Breast epithelium (tissue), 4 donors: ENCODE data around the gene DDIT3. TPM values are rescaled to one million over a fixed set of nuclear protein-coding genes. Genes with fewer than 3 reads are reported as not detected.
A peak's percentile ranks its signal among the peaks of the same experiment; 100 is the strongest.
"Not testable (repeated sequence)": the region's sequence is repeated elsewhere in the genome, so short reads cannot be mapped to it uniquely, and the experiment has no call there.

Experiments
- DNase-seq, 2 donors: peaks; one replicate each; pipeline ENCODE4 v3.0.0-alpha.2; 2019; ENCODE audit warnings: low spot score in 2 of 2
- H3K27ac ChIP-seq, 2 donors: fragments of 200-600 bp; sonication (generic) in 1 of 2; one replicate each; pipeline ENCODE4 v1.5.1; 2016 to 2019; ENCODE audit warnings: mild to moderate bottlenecking in 1 of 2
- H3K27me3 ChIP-seq, 2 donors: fragments of 200-600 bp; sonication (generic) in 1 of 2; one replicate each; pipeline versions ENCODE4 v1.5.1 to v1.6.0; 2017 to 2019; ENCODE audit warnings: control low read depth in 1 of 2, mild to moderate bottlenecking in 1 of 2
- H3K36me3 ChIP-seq: fragments of 200-600 bp; one replicate; pipeline ENCODE4 v1.5.1; 2019
- H3K4me1 ChIP-seq, 2 donors: fragments of 200-600 bp; sonication (generic); one replicate each; pipeline ENCODE4 v1.5.1; 2016 to 2019; ENCODE audit warnings: control low read depth in 1 of 2
- H3K4me3 ChIP-seq, 3 donors: fragments of 200-600 bp; sonication (generic); 1 replicate in 2 of 3; 2 replicates in 1 of 3; pipeline ENCODE4 v1.5.1; 2016 to 2019; ENCODE audit warnings: mild to moderate bottlenecking in 3 of 3, moderate library complexity in 2 of 3
- H3K9me3 ChIP-seq, 2 donors: fragments of 200-600 bp; sonication (generic) in 1 of 2; one replicate each; pipeline ENCODE4 v1.5.1; 2016 to 2019; ENCODE audit warnings: control low read depth in 1 of 2
- CTCF ChIP-seq, 3 donors: fragments of 450-650 bp; IDR thresholded peaks; one replicate each; pipeline ENCODE4 v1.5.1; 2016 to 2017; ENCODE audit warnings: antibody characterized with exemption in 3 of 3, mild to moderate bottlenecking in 3 of 3, moderate library complexity in 3 of 3
- POLR2A ChIP-seq: fragments of 450-650 bp; IDR thresholded peaks from one replicate; pipeline ENCODE4 v1.6.1; 2016; ENCODE audit warnings: antibody characterized with exemption, mild to moderate bottlenecking, moderate library complexity
- POLR2AphosphoS5 ChIP-seq, 3 donors: sonication (generic); formaldehyde crosslinking; IDR thresholded peaks; one replicate each; pipeline ENCODE4 v1.6.1; 2017; ENCODE audit warnings: antibody characterized with exemption in 3 of 3
- intact Hi-C: fragments of 100-400 bp; cut with DNase I; formaldehyde crosslinking; loops from one replicate; pipeline ENCODE4 v1.15.1; 2023; ENCODE audit warnings: low total_unique reads
- total RNA-seq, 3 donors: library from RNA; depleted of rRNA; stranded (reverse); fragments of >200 nt; gene quantifications; one replicate each; pipeline ENCODE4 v1.1.0, GENCODE V29; 2016

DDIT3 gene
- total RNA-seq, 3 donors from 2014 or later: 39.0 to 58.4 (median 51.2) TPM

- H3K4me3 ChIP-seq: peak overlapping the region; percentile 81 to 93 (median 84)
- intact Hi-C loops: loop anchor here (5.0 kb wide), 1 partner anchor 434 kb away; the partner anchor contains the start of gene NAB2
- peaks cover 13 to 41% of the 10 kb centered on the region in 2 donors for H3K4me1 ChIP-seq
Observed at GRCh38 chr12:57521525-57522010, 1.3 kb upstream of the DDIT3 start.

GRCh38 chr12:57519796-57520052 is 590 bp downstream of the DDIT3 start:
- intact Hi-C loops: loop anchor here (5.0 kb wide), 1 partner anchor 432 kb away; the partner anchor contains the start of gene NAB2
- peak in 1 of 2 donors; percentile 43 for DNase-seq
- no peaks in the 10 kb centered on the region for H3K27me3 ChIP-seq
- peaks cover 6% of the 10 kb centered on the region for H3K36me3 ChIP-seq
- peak overlapping the region; percentile 99 to 100 for H3K27ac ChIP-seq
- H3K4me3 ChIP-seq: peak overlapping the region; percentile 84 to 97 (median 93)
- peaks cover 13 to 38% of the 10 kb centered on the region in 2 donors for H3K4me1 ChIP-seq
- TF ChIP-seq CTCF (IDR thresholded peaks at IDR 0.05) (no peak), POLR2AphosphoS5 (IDR thresholded peaks at IDR 0.05) (no peak), POLR2A (no peak)
- H3K9me3 ChIP-seq: no peaks in the 10 kb centered on the region

More at GRCh38 chr12:57521525-57522010, 1.3 kb upstream of the DDIT3 start:
- H3K9me3 ChIP-seq: no peaks in the 10 kb centered on the region
- TF ChIP-seq POLR2A: no peak
- TF ChIP-seq CTCF (IDR thresholded peaks at IDR 0.05): no peak
- no peaks in the 10 kb centered on the region for H3K27me3 ChIP-seq
- H3K27ac ChIP-seq: peak overlapping the region; percentile 99 to 100
- peak in 1 of 2 donors; percentile 70 for DNase-seq
- H3K36me3 ChIP-seq: no peaks in the 10 kb centered on the region

- Histone ChIP-seq H3K27me3 (no peaks in the 10 kb centered on the region), H3K4me3 (peak overlapping the region; percentile 84 to 97 (median 93)), H3K9me3 (no peaks in the 10 kb centered on the region), H3K27ac (peak overlapping the region; percentile 99 to 100), H3K4me1 (peaks cover 13 to 32% of the 10 kb centered on the region in 2 donors), H3K36me3 (peaks cover 6% of the 10 kb centered on the region)
- intact Hi-C loops: no loop called here
- DNase-seq: peak in 1 of 2 donors; percentile 36
- TF ChIP-seq POLR2AphosphoS5 (IDR thresholded peaks at IDR 0.05) (no peak), POLR2A (no peak), CTCF (IDR thresholded peaks at IDR 0.05) (no peak)
Observed at GRCh38 chr12:57518920-57519795, 1.2 kb downstream of the DDIT3 start.

GRCh38 chr12:57518176-57518919 is 2.0 kb downstream of the DDIT3 start:
- Histone ChIP-seq H3K27me3 (no peaks in the 10 kb centered on the region), H3K4me3 (peak overlapping the region; percentile 84 to 97 (median 93)), H3K9me3 (no peaks in the 10 kb centered on the region), H3K27ac (peak overlapping the region; percentile 99 to 100), H3K4me1 (peaks cover 13 to 24% of the 10 kb centered on the region in 2 donors), H3K36me3 (peaks cover 6% of the 10 kb centered on the region)
- no peak for DNase-seq
- intact Hi-C loops: no loop called here
- TF ChIP-seq POLR2A: no peak
- TF ChIP-seq CTCF (IDR thresholded peaks at IDR 0.05): no peak
- TF ChIP-seq POLR2AphosphoS5 (IDR thresholded peaks at IDR 0.05): no peak

GRCh38 chr12:57517718-57518117 is 2.6 kb downstream of the DDIT3 start:
- peak overlapping the region; percentile 84 to 97 (median 93) for H3K4me3 ChIP-seq
- H3K27me3 ChIP-seq, DNase-seq, intact Hi-C loops, H3K9me3 ChIP-seq, H3K36me3 ChIP-seq: not testable (repeated sequence)
- peaks cover 13 to 24% of the 10 kb centered on the region in 2 donors for H3K4me1 ChIP-seq
- H3K27ac ChIP-seq: peak overlapping the region; percentile 99 to 100
